GM21526 (cell line): Measurements from ENCODE around the gene OR10J1.
"Not testable (repeated sequence)": the region's sequence is repeated elsewhere in the genome, so short reads cannot be mapped to it uniquely, and the experiment has no call there.

Experiments
- ATAC-seq: cut with Tn5 transposase; IDR thresholded peaks from one replicate; pipeline ENCODE4 v1.9.1; 2021; ENCODE audit warnings: moderate library complexity; ENCODE audit not compliant: unreplicated experiment, low FRiP score

The OR10J1 gene, protein sequence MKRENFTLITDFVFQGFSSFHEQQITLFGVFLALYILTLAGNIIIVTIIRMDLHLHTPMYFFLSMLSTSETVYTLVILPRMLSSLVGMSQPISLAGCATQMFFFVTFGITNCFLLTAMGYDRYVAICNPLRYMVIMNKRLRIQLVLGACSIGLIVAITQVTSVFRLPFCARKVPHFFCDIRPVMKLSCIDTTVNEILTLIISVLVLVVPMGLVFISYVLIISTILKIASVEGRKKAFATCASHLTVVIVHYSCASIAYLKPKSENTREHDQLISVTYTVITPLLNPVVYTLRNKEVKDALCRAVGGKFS

DNA sequence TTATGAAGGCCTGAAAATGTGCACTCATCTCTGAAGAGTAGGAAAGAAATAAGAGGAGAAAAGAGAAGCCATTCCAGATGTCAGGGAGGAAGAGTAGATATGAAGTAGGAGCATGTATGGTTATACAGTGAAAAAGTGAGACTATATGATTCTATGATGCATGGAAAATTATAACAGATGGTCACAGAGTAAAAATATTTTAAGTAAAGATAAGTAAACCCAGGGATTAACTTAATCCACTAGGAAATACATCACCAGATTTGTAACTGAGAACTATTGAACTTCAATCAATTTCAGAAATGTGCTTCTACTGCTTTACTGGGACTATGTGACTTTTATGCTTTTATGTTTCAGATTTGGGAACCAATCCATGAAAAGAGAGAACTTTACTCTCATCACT lies at the start of gene OR10J1:
Gene OR10J1, plus strand, starts transcription at position 301 of the 400 bp plus-strand sequence. Its CDS starts 70 bp downstream, at position 371.
- ATAC-seq: no peak

DNA sequence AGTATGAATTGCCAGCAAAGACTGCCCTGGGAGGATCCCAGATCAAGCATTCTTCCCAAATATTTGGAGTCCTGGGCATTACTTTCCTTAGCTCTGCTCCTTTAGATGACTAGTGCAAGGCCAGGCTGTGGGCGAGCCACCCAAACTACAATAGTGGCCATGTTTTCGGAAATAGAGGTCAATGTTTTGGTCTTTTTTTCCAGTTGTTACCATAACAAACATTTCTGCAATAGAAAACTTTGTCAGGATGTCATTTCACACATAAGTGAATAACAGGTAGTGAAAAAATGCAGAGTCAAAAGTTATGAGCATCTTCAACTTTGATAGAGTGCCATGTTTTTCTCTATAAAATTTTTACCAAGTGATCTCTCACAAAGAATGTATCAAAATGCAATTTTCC lies 32.7 kb upstream of the OR10J1 start:
- no peak for ATAC-seq

DNA sequence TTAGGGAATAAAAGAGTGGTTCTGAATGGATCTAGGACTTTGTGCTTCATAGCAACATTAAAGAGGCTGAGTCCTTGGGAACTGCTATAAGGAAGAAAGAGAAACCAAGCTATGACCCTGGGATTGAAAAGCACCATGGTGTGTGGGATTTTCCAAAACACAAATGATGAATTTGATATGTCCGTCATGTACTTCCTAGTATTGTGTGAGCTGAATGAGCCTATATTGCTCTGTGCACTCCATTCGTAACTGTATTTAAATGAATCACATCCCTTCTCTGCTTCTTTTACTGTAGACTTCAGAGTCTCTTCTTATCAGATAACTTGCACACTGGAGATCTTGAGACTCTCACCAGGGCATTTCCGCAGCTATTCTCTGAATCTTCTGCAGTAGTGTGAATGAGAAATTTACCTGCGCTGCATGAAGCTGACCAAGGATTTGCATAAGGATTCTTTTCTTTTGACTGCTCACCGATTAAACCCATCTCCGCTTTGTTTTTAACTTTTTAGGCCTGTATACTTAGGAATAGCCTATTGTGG lies 30.6 kb upstream of the OR10J1 start:
- no peak for ATAC-seq

GRCh38 chr1:159421821-159422220 lies 17.7 kb upstream of the OR10J1 start:
- ATAC-seq: no peak

GRCh38 chr1:159428536-159428935 lies 11.0 kb upstream of the OR10J1 start:
- no peak for ATAC-seq

DNA sequence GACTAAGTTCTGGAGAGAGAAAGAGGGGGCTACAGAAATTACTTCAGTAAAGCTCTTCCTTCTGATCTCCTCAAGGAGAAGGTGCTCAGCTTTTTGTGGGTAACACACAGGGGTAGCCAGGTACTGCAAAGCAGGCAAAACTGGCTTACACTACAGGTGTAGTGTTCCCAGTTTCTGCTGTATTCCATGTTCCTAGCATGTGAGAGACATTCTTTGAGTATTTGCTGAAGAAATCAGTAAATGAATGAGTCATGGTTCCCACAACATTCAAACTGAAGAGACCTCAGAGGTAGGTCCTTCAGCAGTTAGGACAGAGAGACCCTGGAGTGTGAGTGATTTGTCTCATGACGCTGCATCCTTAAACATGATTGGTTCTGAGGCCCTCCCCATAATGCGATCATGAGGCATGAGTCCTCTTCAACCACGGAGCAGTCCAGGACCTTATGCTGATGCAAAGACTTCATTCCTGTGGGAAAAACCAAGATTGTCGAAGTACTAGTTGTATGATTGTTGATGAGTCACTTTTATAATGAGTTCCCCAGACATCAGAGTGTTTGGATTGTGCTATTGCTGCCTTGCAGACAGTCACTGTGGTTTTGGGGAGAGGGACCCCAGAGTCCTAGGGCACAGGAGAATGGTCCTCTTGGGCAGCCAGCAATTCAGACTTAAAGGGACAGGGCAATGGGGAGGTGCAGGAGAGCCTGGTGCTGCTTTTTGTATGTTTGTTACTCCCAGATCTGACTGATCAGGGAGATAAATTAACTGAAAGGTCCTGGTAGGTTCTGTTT lies 10.3 kb upstream of the OR10J1 start:
- ATAC-seq: no peak

DNA sequence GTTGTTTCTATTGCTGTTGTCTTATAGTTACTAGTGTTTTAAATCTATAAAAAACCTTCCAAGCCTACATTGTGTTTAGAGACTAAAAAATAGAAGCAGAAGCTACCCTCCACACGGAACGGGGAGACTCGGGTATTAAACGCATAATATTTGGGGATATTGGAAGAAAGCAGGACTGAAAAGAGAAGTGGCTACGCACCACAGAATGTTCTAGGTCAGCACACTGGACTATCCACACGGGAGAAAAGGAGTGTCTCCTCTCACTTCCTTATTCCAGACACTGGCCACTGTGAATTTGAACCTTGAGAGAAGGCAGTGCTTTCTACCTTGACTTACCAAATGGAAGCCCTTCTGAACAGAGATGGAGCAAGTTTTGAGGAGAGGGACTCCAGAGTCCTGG lies 8.5 kb upstream of the OR10J1 start:
- no peak for ATAC-seq

GRCh38 chr1:159431904-159432303 lies 7.6 kb upstream of the OR10J1 start, which contains the start of gene OR10J4:
Gene OR10J4, plus strand, starts transcription at chr1:159432204.
- no peak for ATAC-seq

DNA sequence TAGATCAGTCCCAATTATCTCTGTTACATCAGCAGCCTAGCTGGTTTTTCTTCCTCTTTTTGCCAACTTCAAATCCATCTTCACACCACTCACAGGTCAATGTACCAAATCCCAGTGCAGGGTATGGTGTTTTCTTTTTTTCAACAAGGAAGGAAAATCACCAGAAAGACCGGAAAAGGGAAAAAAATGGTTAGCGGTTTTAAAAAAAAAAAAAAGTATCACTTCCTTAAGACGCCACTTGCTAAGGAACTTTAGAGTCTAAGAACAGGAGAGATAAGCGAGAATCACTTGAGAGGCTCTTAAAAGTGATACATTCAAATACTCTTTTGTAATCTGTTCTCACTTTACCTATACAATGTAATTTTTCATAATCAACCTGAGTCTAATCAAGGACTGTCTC lies 3.1 kb upstream of the OR10J1 start:
- no peak for ATAC-seq

GRCh38 chr1:159441360-159441759 lies 1.8 kb downstream of the OR10J1 start:
- ATAC-seq: no peak

DNA sequence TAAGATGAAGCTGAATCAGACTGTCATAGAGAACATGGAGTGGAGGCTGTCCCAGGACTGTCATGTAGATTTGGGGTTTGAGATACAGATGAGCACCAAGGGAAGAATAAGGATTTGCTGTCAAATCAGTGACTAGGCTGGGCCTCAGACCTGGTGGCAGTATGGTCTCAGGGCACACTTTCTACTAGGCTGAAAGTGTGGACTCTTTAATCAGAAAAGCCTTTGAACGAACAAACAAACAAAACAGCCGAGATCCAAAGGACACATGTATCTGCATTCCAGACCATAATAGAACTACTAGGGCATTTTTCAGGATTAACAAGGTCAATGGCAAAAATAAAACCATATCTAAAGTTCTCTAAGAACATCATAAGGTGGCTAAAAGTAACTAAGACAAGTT lies 2.9 kb downstream of the OR10J1 start:
- no peak for ATAC-seq

- ATAC-seq: no peak
These were observed 3.7 kb downstream of the OR10J1 start for GRCh38 chr1:159443066-159443750.

DNA sequence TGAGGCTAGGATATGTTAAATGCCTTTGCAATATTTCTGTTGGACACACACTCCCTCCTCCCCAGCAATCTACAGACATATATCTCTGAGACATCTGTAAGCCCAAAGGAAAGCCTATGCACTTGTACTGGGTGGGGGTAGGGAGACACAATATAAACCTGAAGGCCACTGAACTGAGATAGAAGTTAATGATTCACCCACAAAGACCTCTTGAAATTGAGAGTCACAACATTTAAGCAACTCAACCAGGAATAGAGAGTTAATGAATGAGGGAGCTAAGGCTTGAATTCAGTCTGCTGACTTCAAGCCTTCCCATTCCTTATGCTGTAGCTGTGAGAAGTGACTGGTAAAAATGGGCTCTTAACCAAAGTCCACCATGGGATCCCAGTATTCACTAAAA lies 5.0 kb downstream of the OR10J1 start:
- no peak for ATAC-seq

DNA sequence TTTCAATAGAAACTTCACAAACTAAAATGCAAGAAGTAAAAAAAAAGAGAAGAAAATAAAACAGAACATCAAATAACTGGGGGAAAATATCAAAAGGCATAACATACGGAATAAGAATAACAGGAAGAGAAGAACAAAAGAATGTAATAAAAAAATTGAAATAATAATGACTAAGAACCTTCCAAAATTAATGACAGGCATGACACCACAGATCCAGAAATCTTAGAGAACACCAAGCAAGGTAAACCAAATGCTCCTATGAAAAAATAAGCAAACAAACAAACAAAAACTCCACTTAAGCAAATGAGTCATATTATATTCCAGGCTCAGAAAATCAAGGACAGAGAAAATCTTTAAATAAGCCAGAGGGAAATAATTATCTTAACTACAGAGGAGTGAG lies 8.7 kb downstream of the OR10J1 start:
- no peak for ATAC-seq

DNA sequence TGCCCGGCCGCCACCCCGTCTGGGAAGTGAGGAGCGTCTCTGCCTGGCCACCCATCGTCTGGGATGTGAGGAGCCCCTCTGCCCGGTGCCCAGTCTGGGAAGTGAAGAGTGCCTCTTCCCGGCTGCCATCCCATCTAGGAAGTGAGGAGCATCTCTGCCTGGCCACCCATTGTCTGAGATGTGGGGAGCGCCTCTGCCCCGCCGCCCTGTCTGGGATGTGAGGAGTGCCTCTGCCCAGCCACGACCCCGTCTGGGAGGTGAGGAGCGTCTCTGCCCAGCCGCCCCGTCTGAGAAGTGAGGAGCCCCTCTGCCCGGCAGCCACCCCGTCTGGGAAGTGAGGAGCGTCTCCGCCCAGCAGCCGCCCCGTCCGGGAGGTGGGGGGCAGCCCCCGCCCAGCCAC lies 10.1 kb downstream of the OR10J1 start:
- ATAC-seq: not testable (repeated sequence)

DNA sequence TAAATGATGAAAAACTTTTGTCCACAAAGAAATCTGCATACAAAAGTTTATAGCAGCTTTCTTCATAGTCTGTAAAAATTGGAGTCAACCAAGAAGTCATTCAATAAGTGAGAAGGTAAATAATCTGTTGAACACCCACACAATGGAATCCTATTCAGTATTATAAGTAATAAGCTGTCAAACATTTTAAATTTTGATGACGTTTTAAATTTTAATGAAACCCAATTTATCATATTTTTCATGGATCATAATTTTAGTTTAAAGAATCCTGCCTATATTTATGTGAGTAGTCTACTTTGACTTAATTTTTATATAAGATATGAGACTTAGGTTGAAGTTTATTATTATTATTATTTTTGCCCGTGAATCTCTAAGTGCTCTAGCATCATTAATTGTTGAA lies 20.0 kb downstream of the OR10J1 start:
- no peak for ATAC-seq

DNA sequence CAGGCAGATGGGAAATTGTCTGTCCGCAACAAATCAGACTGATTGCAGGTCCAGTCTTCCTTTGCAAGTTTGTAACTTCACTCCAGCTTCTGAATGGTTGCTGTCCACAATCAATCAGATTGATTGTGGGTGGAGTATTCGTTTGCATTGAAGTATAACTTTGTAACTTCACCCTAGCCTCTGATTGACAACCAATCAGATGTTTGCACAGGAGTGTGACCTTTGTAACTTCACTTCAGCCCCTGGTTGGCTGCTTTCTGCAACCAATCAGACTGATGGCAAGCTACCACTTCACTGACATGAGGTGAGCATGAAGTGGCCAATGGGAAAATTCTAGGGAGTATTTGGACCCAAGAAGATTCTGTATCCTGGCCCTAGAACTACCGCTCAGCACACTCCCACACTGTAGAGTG lies 25.7 kb downstream of the OR10J1 start:
- no peak for ATAC-seq

DNA sequence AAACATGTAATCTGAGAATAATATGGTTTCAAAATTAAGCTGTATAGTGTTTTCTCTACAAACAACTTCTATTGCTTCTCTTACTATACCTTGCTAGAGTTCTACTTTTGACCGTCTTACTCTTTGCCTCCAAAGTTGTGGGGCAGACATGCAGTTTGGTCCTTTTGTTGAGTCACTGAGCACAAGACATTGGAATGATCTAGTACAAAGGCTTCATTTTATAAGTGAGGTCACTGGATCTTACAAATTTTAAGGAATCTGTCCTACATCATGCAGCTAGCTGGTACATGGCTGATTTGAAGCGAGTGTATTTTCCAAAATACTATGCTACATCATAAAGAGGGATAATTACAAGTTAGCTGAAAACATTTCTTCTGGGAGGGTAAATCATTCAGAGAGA lies 28.8 kb downstream of the OR10J1 start:
- ATAC-seq: no peak

DNA sequence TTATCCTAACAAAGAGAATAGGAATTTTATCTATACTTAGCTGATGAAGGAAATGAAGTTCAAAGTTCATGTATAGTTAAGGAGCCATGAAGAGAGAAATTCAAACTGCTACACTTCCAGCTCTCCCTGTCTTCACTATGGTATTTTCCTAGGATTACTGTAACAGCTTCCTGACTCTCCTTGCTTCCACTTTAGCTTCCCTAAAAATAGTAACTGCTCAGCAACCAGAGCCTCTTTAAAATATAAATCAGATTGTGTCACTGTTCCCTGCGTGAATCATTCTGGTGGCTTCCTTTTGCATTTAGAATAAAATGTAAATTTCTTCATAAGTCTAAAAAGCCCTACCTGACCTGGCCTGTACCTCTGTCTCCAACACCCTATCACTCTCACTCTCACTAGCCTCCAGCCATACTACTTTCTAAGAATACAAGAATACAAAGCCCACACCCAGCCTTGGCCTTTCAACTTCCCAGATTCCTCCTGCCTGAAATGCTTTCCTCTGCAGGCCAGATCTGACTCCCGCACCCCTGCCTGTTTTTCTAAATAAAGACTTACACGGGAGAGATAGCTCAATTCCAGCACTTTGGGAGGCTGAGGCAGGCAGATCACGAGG lies 30.5 kb downstream of the OR10J1 start:
- ATAC-seq: no peak

GRCh38 chr1:159473335-159473734 lies 33.8 kb downstream of the OR10J1 start:
- no peak for ATAC-seq

DNA sequence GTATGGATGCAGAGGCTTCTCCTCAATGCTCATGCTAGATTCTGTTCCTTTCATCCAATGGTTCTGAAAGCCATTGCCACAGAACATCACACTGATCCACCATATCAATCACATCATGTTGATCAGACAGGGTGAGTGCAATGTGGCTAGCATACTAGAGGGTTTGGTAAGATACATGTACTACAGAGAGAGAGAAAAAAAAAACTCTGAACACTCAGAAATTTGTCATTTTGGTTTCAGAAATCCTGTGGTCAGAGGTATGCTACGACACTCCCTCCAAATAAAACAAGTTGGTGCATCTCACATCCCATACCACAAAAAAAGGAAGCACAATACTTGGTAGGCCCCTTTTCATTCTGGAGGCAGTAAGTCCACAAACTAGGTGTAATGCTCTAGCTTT lies 35.4 kb downstream of the OR10J1 start:
- ATAC-seq: no peak
